ENCODE data around the gene CCL24.
"Not testable (repeated sequence)": the region's sequence is repeated elsewhere in the genome, so short reads cannot be mapped to it uniquely, and the experiment has no call there.

Gene CCL24

GRCh38 chr7:75808106-75808505, 5.5 kb downstream of the CCL24 start:
- H3K4me3 ChIP-seq (ENCODE audit: insufficient read depth, low read depth, low read length) = no peak overlapping the region
- H3K27me3 ChIP-seq (ENCODE audit: control insufficient read depth, insufficient read depth, low read length, poor library complexity, severe bottlenecking) = no peaks in the 10 kb centered on the region
- WGBS, 2 experiments = 84 to 86% methylated on average over 6 of the region's 6 CpGs
- no peaks in the 10 kb centered on the region for H3K36me3 ChIP-seq (ENCODE audit: control insufficient read depth, insufficient read depth, low read length)
- no peaks in the 10 kb centered on the region for H3K4me1 ChIP-seq (ENCODE audit: control insufficient read depth, insufficient read depth, low read length)
- no peaks in the 10 kb centered on the region for H3K9me3 ChIP-seq (ENCODE audit: control insufficient read depth, low read length)
- H3K27ac ChIP-seq (ENCODE audit: insufficient read depth, low read depth, low read length, poor library complexity, severe bottlenecking) = no peak overlapping the region

GRCh38 chr7:75807452-75807851, 6.2 kb downstream of the CCL24 start:
- 81 to 87% methylated on average over 9 of the region's 9 CpGs for WGBS, 2 experiments
- Histone ChIP-seq H3K36me3 (ENCODE audit: control insufficient read depth, insufficient read depth, low read length) (no peaks in the 10 kb centered on the region), H3K27ac (ENCODE audit: insufficient read depth, low read depth, low read length, poor library complexity, severe bottlenecking) (no peak overlapping the region), H3K4me3 (ENCODE audit: insufficient read depth, low read depth, low read length) (no peak overlapping the region), H3K9me3 (ENCODE audit: control insufficient read depth, low read length) (no peaks in the 10 kb centered on the region), H3K27me3 (ENCODE audit: control insufficient read depth, insufficient read depth, low read length, poor library complexity, severe bottlenecking) (no peaks in the 10 kb centered on the region), H3K4me1 (ENCODE audit: control insufficient read depth, insufficient read depth, low read length) (no peaks in the 10 kb centered on the region)

- H3K4me3 ChIP-seq (ENCODE audit: insufficient read depth, low read depth, low read length) = no peak overlapping the region
- H3K36me3 ChIP-seq (ENCODE audit: control insufficient read depth, insufficient read depth, low read length) = no peaks in the 10 kb centered on the region
- no peaks in the 10 kb centered on the region for H3K27me3 ChIP-seq (ENCODE audit: control insufficient read depth, insufficient read depth, low read length, poor library complexity, severe bottlenecking)
- no peaks in the 10 kb centered on the region for H3K9me3 ChIP-seq (ENCODE audit: control insufficient read depth, low read length)
- H3K4me1 ChIP-seq (ENCODE audit: control insufficient read depth, insufficient read depth, low read length) = no peaks in the 10 kb centered on the region
- 94 to 95% methylated on average over 4 of the region's 4 CpGs for WGBS, 2 experiments
- H3K27ac ChIP-seq (ENCODE audit: insufficient read depth, low read depth, low read length, poor library complexity, severe bottlenecking) = no peak overlapping the region
These were observed 6.9 kb downstream of the CCL24 start for GRCh38 chr7:75806560-75807307.

GRCh38 chr7:75804705-75805104, 8.9 kb downstream of the CCL24 start:
- no peak overlapping the region for H3K27ac ChIP-seq (ENCODE audit: insufficient read depth, low read depth, low read length, poor library complexity, severe bottlenecking)
- no peaks in the 10 kb centered on the region for H3K27me3 ChIP-seq (ENCODE audit: control insufficient read depth, insufficient read depth, low read length, poor library complexity, severe bottlenecking)
- no peaks in the 10 kb centered on the region for H3K9me3 ChIP-seq (ENCODE audit: control insufficient read depth, low read length)
- H3K4me1 ChIP-seq (ENCODE audit: control insufficient read depth, insufficient read depth, low read length) = no peaks in the 10 kb centered on the region
- no peaks in the 10 kb centered on the region for H3K36me3 ChIP-seq (ENCODE audit: control insufficient read depth, insufficient read depth, low read length)
- H3K4me3 ChIP-seq (ENCODE audit: insufficient read depth, low read depth, low read length) = no peak overlapping the region
- 72 to 74% methylated on average over 5 of the region's 5 CpGs for WGBS, 2 experiments

- no peaks in the 10 kb centered on the region for H3K4me1 ChIP-seq (ENCODE audit: control insufficient read depth, insufficient read depth, low read length)
These were observed 9.6 kb downstream of the CCL24 start for GRCh38 chr7:75804004-75804403.

GRCh38 chr7:75802552-75802821, 11.1 kb downstream of the CCL24 start:
- no peak overlapping the region for H3K4me3 ChIP-seq (ENCODE audit: insufficient read depth, low read depth, low read length)
- H3K4me1 ChIP-seq (ENCODE audit: control insufficient read depth, insufficient read depth, low read length) = no peaks in the 10 kb centered on the region
- no peak overlapping the region for H3K27ac ChIP-seq (ENCODE audit: insufficient read depth, low read depth, low read length, poor library complexity, severe bottlenecking)
- no peaks in the 10 kb centered on the region for H3K9me3 ChIP-seq (ENCODE audit: control insufficient read depth, low read length)
- 95 to 98% methylated on average over 4 to 5 of the region's 5 CpGs for WGBS, 2 experiments
- H3K27me3 ChIP-seq (ENCODE audit: control insufficient read depth, insufficient read depth, low read length, poor library complexity, severe bottlenecking) = no peaks in the 10 kb centered on the region
- no peaks in the 10 kb centered on the region for H3K36me3 ChIP-seq (ENCODE audit: control insufficient read depth, insufficient read depth, low read length)

More at GRCh38 chr7:75804004-75804403, 9.6 kb downstream of the CCL24 start:
- H3K4me3 ChIP-seq (ENCODE audit: insufficient read depth, low read depth, low read length) = no peak overlapping the region
- no peaks in the 10 kb centered on the region for H3K9me3 ChIP-seq (ENCODE audit: control insufficient read depth, low read length)
- 77 to 100% methylated on average over 2 of the region's 2 CpGs for WGBS, 2 experiments
- no peaks in the 10 kb centered on the region for H3K36me3 ChIP-seq (ENCODE audit: control insufficient read depth, insufficient read depth, low read length)
- no peaks in the 10 kb centered on the region for H3K27me3 ChIP-seq (ENCODE audit: control insufficient read depth, insufficient read depth, low read length, poor library complexity, severe bottlenecking)
- no peak overlapping the region for H3K27ac ChIP-seq (ENCODE audit: insufficient read depth, low read depth, low read length, poor library complexity, severe bottlenecking)

- no peaks in the 10 kb centered on the region for H3K9me3 ChIP-seq (ENCODE audit: control insufficient read depth, low read length)
- H3K36me3 ChIP-seq (ENCODE audit: control insufficient read depth, insufficient read depth, low read length) = no peaks in the 10 kb centered on the region
- H3K27ac ChIP-seq (ENCODE audit: insufficient read depth, low read depth, low read length, poor library complexity, severe bottlenecking) = no peak overlapping the region
- no peak overlapping the region for H3K4me3 ChIP-seq (ENCODE audit: insufficient read depth, low read depth, low read length)
- no peaks in the 10 kb centered on the region for H3K27me3 ChIP-seq (ENCODE audit: control insufficient read depth, insufficient read depth, low read length, poor library complexity, severe bottlenecking)
- WGBS, 2 experiments = 92 to 93% methylated on average over 4 of the region's 4 CpGs
- no peaks in the 10 kb centered on the region for H3K4me1 ChIP-seq (ENCODE audit: control insufficient read depth, insufficient read depth, low read length)
These were observed 14.8 kb downstream of the CCL24 start for GRCh38 chr7:75798770-75799169.

- H3K4me3 ChIP-seq (ENCODE audit: insufficient read depth, low read depth, low read length) = no peak overlapping the region
- no peaks in the 10 kb centered on the region for H3K27me3 ChIP-seq (ENCODE audit: control insufficient read depth, insufficient read depth, low read length, poor library complexity, severe bottlenecking)
- H3K27ac ChIP-seq (ENCODE audit: insufficient read depth, low read depth, low read length, poor library complexity, severe bottlenecking) = no peak overlapping the region
- H3K4me1 ChIP-seq (ENCODE audit: control insufficient read depth, insufficient read depth, low read length) = no peaks in the 10 kb centered on the region
- 92 to 93% methylated on average over 6 of the region's 6 CpGs for WGBS, 2 experiments
- H3K36me3 ChIP-seq (ENCODE audit: control insufficient read depth, insufficient read depth, low read length) = no peaks in the 10 kb centered on the region
- H3K9me3 ChIP-seq (ENCODE audit: control insufficient read depth, low read length) = no peaks in the 10 kb centered on the region
These were observed 17.2 kb downstream of the CCL24 start for GRCh38 chr7:75796420-75796819.

GRCh38 chr7:75795831-75796285, 17.7 kb downstream of the CCL24 start:
- 90% methylated on average over 9 of the region's 9 CpGs for WGBS, 2 experiments
- no peak overlapping the region for H3K27ac ChIP-seq (ENCODE audit: insufficient read depth, low read depth, low read length, poor library complexity, severe bottlenecking)
- no peaks in the 10 kb centered on the region for H3K36me3 ChIP-seq (ENCODE audit: control insufficient read depth, insufficient read depth, low read length)
- no peaks in the 10 kb centered on the region for H3K4me1 ChIP-seq (ENCODE audit: control insufficient read depth, insufficient read depth, low read length)
- H3K9me3 ChIP-seq (ENCODE audit: control insufficient read depth, low read length) = no peaks in the 10 kb centered on the region
- H3K4me3 ChIP-seq (ENCODE audit: insufficient read depth, low read depth, low read length) = no peak overlapping the region
- no peaks in the 10 kb centered on the region for H3K27me3 ChIP-seq (ENCODE audit: control insufficient read depth, insufficient read depth, low read length, poor library complexity, severe bottlenecking)

GRCh38 chr7:75793676-75794075, 19.9 kb downstream of the CCL24 start:
- Histone ChIP-seq H3K36me3 (ENCODE audit: control insufficient read depth, insufficient read depth, low read length) (no peaks in the 10 kb centered on the region), H3K27me3 (ENCODE audit: control insufficient read depth, insufficient read depth, low read length, poor library complexity, severe bottlenecking) (no peaks in the 10 kb centered on the region), H3K4me1 (ENCODE audit: control insufficient read depth, insufficient read depth, low read length) (no peaks in the 10 kb centered on the region), H3K27ac (ENCODE audit: insufficient read depth, low read depth, low read length, poor library complexity, severe bottlenecking) (no peak overlapping the region), H3K4me3 (ENCODE audit: insufficient read depth, low read depth, low read length) (no peak overlapping the region), H3K9me3 (ENCODE audit: control insufficient read depth, low read length) (no peaks in the 10 kb centered on the region)
- 97% methylated on average over 2 of the region's 2 CpGs for WGBS, 2 experiments

- H3K27ac ChIP-seq (ENCODE audit: insufficient read depth, low read depth, low read length, poor library complexity, severe bottlenecking); H3K36me3 ChIP-seq (ENCODE audit: control insufficient read depth, insufficient read depth, low read length); H3K27me3 ChIP-seq (ENCODE audit: control insufficient read depth, insufficient read depth, low read length, poor library complexity, severe bottlenecking); H3K4me1 ChIP-seq (ENCODE audit: control insufficient read depth, insufficient read depth, low read length); H3K9me3 ChIP-seq (ENCODE audit: control insufficient read depth, low read length); H3K4me3 ChIP-seq (ENCODE audit: insufficient read depth, low read depth, low read length): not testable (repeated sequence)
- WGBS, 2 experiments = 94 to 97% methylated on average over 5 of the region's 5 CpGs
These were observed 21.0 kb downstream of the CCL24 start for GRCh38 chr7:75792567-75792966.

Measured in ectodermal cell (in vitro differentiated cells).